Neural progenitor cell (in vitro differentiated cells): ENCODE results near the gene GMDS. TPM values are rescaled to one million over a fixed set of nuclear protein-coding genes. Genes with fewer than 3 reads are reported as not detected.
A peak's percentile ranks its signal among the peaks of the same experiment; 100 is the strongest.

Experiments
- DNase-seq: peaks from one replicate; pipeline ENCODE4 v3.0.0-alpha.2; 2016; ENCODE audit warnings: low spot score
- H2AFZ ChIP-seq: fragments of 200-600 bp; sonication (generic); replicated peaks from 2 replicates; pipeline ENCODE4 v1.6.1; 2016; ENCODE audit warnings: antibody characterized with exemption
- H3F3A ChIP-seq: fragments of 200-600 bp; sonication (generic); 2 replicates; pipeline ENCODE4 v1.6.1; 2016; ENCODE audit warnings: antibody characterized with exemption, low read depth
- H3K27ac ChIP-seq: fragments of 200-600 bp; sonication (generic); 2 replicates; pipeline ENCODE4 v1.5.1; 2016; ENCODE audit warnings: mild to moderate bottlenecking
- H3K27me3 ChIP-seq: fragments of 200-600 bp; sonication (generic); 2 replicates; pipeline ENCODE4 v1.6.1; 2016; ENCODE audit warnings: mild to moderate bottlenecking, moderate library complexity
- H3K36me3 ChIP-seq: fragments of 200-600 bp; sonication (generic); 2 replicates; pipeline ENCODE4 v1.5.1; 2016
- H3K4me1 ChIP-seq: fragments of 200-600 bp; sonication (generic); 2 replicates; pipeline ENCODE4 v1.6.1; 2016; ENCODE audit warnings: mixed run types
- H3K4me2 ChIP-seq: fragments of 200-600 bp; sonication (generic); 2 replicates; pipeline ENCODE4 v1.6.1; 2016
- H3K4me3 ChIP-seq: fragments of 200-600 bp; sonication (generic); 2 replicates; pipeline ENCODE4 v1.5.1; 2016
- H3K79me2 ChIP-seq: fragments of 200-600 bp; sonication (generic); 2 replicates; pipeline ENCODE4 v1.6.1; 2016; ENCODE audit warnings: low read depth
- H3K9ac ChIP-seq: fragments of 200-600 bp; sonication (generic); 2 replicates; pipeline ENCODE4 v1.6.1; 2016
- H3K9me3 ChIP-seq: fragments of 200-600 bp; sonication (generic); 2 replicates; pipeline ENCODE4 v1.5.1; 2016; ENCODE audit warnings: low read depth
- H4K20me1 ChIP-seq: fragments of 200-600 bp; sonication (generic); 2 replicates; pipeline ENCODE4 v1.6.1; 2016; ENCODE audit warnings: low read depth
- H3K27ac Mint-ChIP-seq: 3 replicates; pipeline ENCODE4 v1.8.0; 2021; ENCODE audit warnings: mixed read lengths
- H3K27me3 Mint-ChIP-seq: 2 replicates; pipeline ENCODE4 v1.8.0; 2022; ENCODE audit warnings: low read depth, mild to moderate bottlenecking, inconsistent platforms, moderate library complexity, mixed read lengths; ENCODE audit not compliant: insufficient read depth
- H3K36me3 Mint-ChIP-seq: 3 replicates; pipeline ENCODE4 v1.8.0; 2021; ENCODE audit warnings: mixed read lengths
- H3K4me1 Mint-ChIP-seq: 3 replicates; pipeline ENCODE4 v1.8.0; 2021; ENCODE audit warnings: mixed read lengths
- H3K4me3 Mint-ChIP-seq: 3 replicates; pipeline ENCODE4 v1.8.0; 2021; ENCODE audit warnings: mild to moderate bottlenecking, moderate library complexity, mixed read lengths
- H3K9me3 Mint-ChIP-seq: 3 replicates; pipeline ENCODE4 v1.8.0; 2020; ENCODE audit warnings: mixed read lengths
- EZH2 ChIP-seq: fragments of 200-600 bp; sonication (generic); IDR thresholded peaks from 2 replicates; pipeline ENCODE4 v1.6.1; 2017; ENCODE audit warnings: antibody characterized with exemption, mild to moderate bottlenecking, moderate library complexity
- EZH2phosphoT487 ChIP-seq: fragments of 200-600 bp; sonication (generic); IDR thresholded peaks from 2 replicates; pipeline ENCODE4 v1.6.1; 2017; ENCODE audit warnings: antibody characterized with exemption
- total RNA-seq: library from RNA; depleted of rRNA; stranded (reverse); fragments of >200 nt; gene quantifications from 2 replicates; pipeline ENCODE4 v1.2.3, GENCODE V29; 2015; ENCODE audit warnings: low replicate concordance
- TF ChIP-seq, protein P1 (sequence below): fragments of 200-600 bp; sonication (generic); IDR thresholded peaks from 2 replicates; pipeline ENCODE4 v1.5.1; 2017; ENCODE audit warnings: antibody characterized with exemption, mild to moderate bottlenecking

GMDS gene
- total RNA-seq, 1 donor from 2014 or later = 22.6 TPM

DNA sequence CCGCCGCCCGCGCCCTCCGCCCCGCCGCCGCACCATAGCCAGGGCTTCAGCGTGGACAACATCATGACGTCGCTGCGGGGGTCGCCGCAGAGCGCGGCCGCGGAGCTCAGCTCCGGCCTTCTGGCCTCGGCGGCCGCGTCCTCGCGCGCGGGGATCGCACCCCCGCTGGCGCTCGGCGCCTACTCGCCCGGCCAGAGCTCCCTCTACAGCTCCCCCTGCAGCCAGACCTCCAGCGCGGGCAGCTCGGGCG, 634.2 kb downstream of the GMDS start:
- H3K27ac Mint-ChIP-seq = no peak overlapping the region
- H3K4me3 Mint-ChIP-seq = no peak overlapping the region
- no peak overlapping the region for H3K4me3 ChIP-seq
- peaks cover 40% of the 10 kb centered on the region for H3K4me1 Mint-ChIP-seq
- DNase-seq = peak; percentile 76
- H3K36me3 Mint-ChIP-seq = peaks cover 4% of the 10 kb centered on the region
- H3K79me2 ChIP-seq = no peaks in the 10 kb centered on the region
- H4K20me1 ChIP-seq = peaks cover 64% of the 10 kb centered on the region
- H2AFZ ChIP-seq = no peak overlapping the region
- peaks cover 39% of the 10 kb centered on the region for H3F3A ChIP-seq
- H3K4me2 ChIP-seq = no peak overlapping the region
- H3K27ac ChIP-seq = no peak overlapping the region
- peaks cover 21% of the 10 kb centered on the region for H3K4me1 ChIP-seq
- peaks cover 64% of the 10 kb centered on the region for H3K27me3 Mint-ChIP-seq
- peak; percentile 11 for TF ChIP-seq EZH2phosphoT487
- TF ChIP-seq, protein P1, sequence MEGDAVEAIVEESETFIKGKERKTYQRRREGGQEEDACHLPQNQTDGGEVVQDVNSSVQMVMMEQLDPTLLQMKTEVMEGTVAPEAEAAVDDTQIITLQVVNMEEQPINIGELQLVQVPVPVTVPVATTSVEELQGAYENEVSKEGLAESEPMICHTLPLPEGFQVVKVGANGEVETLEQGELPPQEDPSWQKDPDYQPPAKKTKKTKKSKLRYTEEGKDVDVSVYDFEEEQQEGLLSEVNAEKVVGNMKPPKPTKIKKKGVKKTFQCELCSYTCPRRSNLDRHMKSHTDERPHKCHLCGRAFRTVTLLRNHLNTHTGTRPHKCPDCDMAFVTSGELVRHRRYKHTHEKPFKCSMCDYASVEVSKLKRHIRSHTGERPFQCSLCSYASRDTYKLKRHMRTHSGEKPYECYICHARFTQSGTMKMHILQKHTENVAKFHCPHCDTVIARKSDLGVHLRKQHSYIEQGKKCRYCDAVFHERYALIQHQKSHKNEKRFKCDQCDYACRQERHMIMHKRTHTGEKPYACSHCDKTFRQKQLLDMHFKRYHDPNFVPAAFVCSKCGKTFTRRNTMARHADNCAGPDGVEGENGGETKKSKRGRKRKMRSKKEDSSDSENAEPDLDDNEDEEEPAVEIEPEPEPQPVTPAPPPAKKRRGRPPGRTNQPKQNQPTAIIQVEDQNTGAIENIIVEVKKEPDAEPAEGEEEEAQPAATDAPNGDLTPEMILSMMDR = peak; percentile 24
- peak; percentile 90 for TF ChIP-seq EZH2
- no peaks in the 10 kb centered on the region for H3K9me3 ChIP-seq
- H3K36me3 ChIP-seq = no peaks in the 10 kb centered on the region
- peaks cover 100% of the 10 kb centered on the region for H3K27me3 ChIP-seq
- no peak overlapping the region for H3K9ac ChIP-seq
- H3K9me3 Mint-ChIP-seq = peaks cover 7% of the 10 kb centered on the region

- peaks cover 24% of the 10 kb centered on the region for H3K4me1 ChIP-seq
- no peak overlapping the region for H3K9ac ChIP-seq
- peak overlapping the region; percentile 86 for H3K4me3 Mint-ChIP-seq
- H3K36me3 Mint-ChIP-seq = peaks cover 4% of the 10 kb centered on the region
- TF ChIP-seq EZH2phosphoT487 = peak; percentile 98
- TF ChIP-seq, protein P1 = no peak
- peak; percentile 98 for TF ChIP-seq EZH2
- H3K9me3 Mint-ChIP-seq = peaks cover 7% of the 10 kb centered on the region
- peak; percentile 33 for DNase-seq
- H3K27me3 ChIP-seq = peaks cover 100% of the 10 kb centered on the region
- no peak overlapping the region for H3K27ac Mint-ChIP-seq
- H3F3A ChIP-seq = peaks cover 39% of the 10 kb centered on the region
- H2AFZ ChIP-seq = peak overlapping the region; percentile 46
- no peaks in the 10 kb centered on the region for H3K9me3 ChIP-seq
- H3K4me3 ChIP-seq = peak overlapping the region; percentile 41
- peaks cover 64% of the 10 kb centered on the region for H4K20me1 ChIP-seq
- H3K79me2 ChIP-seq = no peaks in the 10 kb centered on the region
- peak overlapping the region; percentile 78 for H3K4me2 ChIP-seq
- peaks cover 64% of the 10 kb centered on the region for H3K27me3 Mint-ChIP-seq
- H3K27ac ChIP-seq = no peak overlapping the region
- H3K4me1 Mint-ChIP-seq = peaks cover 45% of the 10 kb centered on the region
- no peaks in the 10 kb centered on the region for H3K36me3 ChIP-seq
Observed at GRCh38 chr6:1610497-1611321, 634.7 kb downstream of the GMDS start.

DNA sequence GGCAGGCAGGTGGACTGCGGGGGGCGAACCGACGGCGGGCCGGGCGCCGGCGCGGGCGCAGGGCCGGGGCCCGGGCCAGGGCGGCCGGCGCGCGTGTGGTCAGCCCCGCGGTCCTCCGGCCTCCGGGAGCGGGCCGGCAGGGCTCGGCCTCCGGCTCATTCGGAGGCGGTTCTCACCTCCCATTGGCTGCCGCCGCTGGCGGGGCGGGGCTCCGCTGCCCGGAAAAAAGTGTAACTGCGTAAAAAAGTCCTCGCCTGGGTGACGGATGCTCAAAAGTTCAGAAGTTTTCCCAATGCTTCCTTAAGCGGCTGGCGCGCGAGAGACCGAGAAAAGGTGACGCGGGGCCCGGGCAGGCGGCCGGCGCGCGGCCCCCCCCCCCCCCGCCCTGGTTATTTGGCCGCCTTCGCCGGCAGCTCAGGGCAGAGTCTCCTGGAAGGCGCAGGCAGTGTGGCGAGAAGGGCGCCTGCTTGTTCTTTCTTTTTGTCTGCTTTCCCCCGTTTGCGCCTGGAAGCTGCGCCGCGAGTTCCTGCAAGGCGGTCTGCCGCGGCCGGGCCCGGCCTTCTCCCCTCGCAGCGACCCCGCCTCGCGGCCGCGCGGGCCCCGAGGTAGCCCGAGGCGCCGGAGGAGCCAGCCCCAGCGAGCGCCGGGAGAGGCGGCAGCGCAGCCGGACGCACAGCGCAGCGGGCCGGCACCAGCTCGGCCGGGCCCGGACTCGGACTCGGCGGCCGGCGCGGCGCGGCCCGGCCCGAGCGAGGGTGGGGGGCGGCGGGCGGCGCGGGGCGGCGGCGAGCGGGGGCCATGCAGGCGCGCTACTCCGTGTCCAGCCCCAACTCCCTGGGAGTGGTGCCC, 635.5 kb downstream of the GMDS start, which contains the start of gene FOXC1:
Gene FOXC1 (plus strand): TSS at position 268 of the 849 bp plus-strand sequence. CDS start 531 bp downstream, at position 799.
- Mint-ChIP-seq H3K36me3 (peaks cover 4% of the 10 kb centered on the region), H3K27ac (no peak within 1 kb of the TSS), H3K4me1 (peaks cover 49% of the 10 kb centered on the region), H3K4me3 (peak within 1 kb of the TSS; percentile 86), H3K9me3 (peaks cover 7% of the 10 kb centered on the region), H3K27me3 (peaks cover 65% of the 10 kb centered on the region)
- Histone ChIP-seq H3K9ac (no peak within 1 kb of the TSS), H3K4me2 (peak within 1 kb of the TSS; percentile 79), H3K36me3 (no peaks in the 10 kb centered on the region), H3K27me3 (peaks cover 100% of the 10 kb centered on the region), H3K79me2 (no peaks in the 10 kb centered on the region), H3K4me1 (peaks cover 21% of the 10 kb centered on the region), H4K20me1 (peaks cover 62% of the 10 kb centered on the region), H3F3A (peaks cover 38% of the 10 kb centered on the region), H3K9me3 (no peaks in the 10 kb centered on the region), H3K27ac (no peak within 1 kb of the TSS), H2AFZ (peak within 1 kb of the TSS; percentile 66), H3K4me3 (peak within 1 kb of the TSS; percentile 51)
- no peak for TF ChIP-seq EZH2
- TF ChIP-seq, protein P1 = no peak
- no peak for TF ChIP-seq EZH2phosphoT487
- DNase-seq = peak; percentile 91
